HepG2 (cell line): ENCODE measurements around the gene FLOT2. TPM values are rescaled to one million over a fixed set of nuclear protein-coding genes. Genes with fewer than 3 reads are reported as not detected.
A peak's percentile ranks its signal among the peaks of the same experiment; 100 is the strongest.

Source experiments
- ATAC-seq: fragments of 200-7000 bp; cut with Tn5 transposase; 3 replicates; pipeline ENCODE4 v1.9.1; 2020; ENCODE audit warnings: mild to moderate bottlenecking, moderate library complexity
- BruUV-seq: library from RNA; stranded (reverse); fragments of 400-500 nt; replicated peaks from 2 replicates; lab custom pipeline; 2021; lab: Mats Ljungman, UMichigan
- CTCF ChIA-PET: fragments of 300-600 bp; formaldehyde crosslinking; extraction: SDS; loops from one replicate; lab custom pipeline; 2021; ENCODE audit warnings: low total read pairs, inconsistent platforms, low intra/inter-chr PET ratio; lab: Yijun Ruan, JAX
- POLR2A ChIA-PET: fragments of 350-600 bp; sonication (Branson Sonifier 250); formaldehyde crosslinking; loops from one replicate; lab custom pipeline; 2020; ENCODE audit warnings: antibody characterized with exemption, inconsistent platforms; lab: Yijun Ruan, JAX
- DNase-seq: peaks from one replicate; pipeline ENCODE4 v3.0.0-alpha.2; 2015; ENCODE audit warnings: low spot score
- FAIRE-seq: peaks from 3 replicates; lab custom pipeline; 2011; peaks lifted over from hg19 to GRCh38; lab: Jason Lieb, UNC
- H2AFZ ChIP-seq: one replicate; pipeline ENCODE4 v1.6.1; 2011; ENCODE audit warnings: low read length, inconsistent platforms
- H3K27ac ChIP-seq: fragments of 300-600 bp; 3 replicates; pipeline ENCODE4 v1.8.0; 2011; ENCODE audit warnings: mixed run types, mild to moderate bottlenecking, mixed read lengths, low read length, inconsistent platforms; ENCODE audit not compliant: insufficient read depth; ENCODE audit errors: extremely low read length
- H3K27me3 ChIP-seq, 2 experiments: fragments of 200-600 bp in 1 of 2; 2 replicates in 1 of 2; 3 replicates in 1 of 2; pipeline versions ENCODE4 v1.6.0 to v1.8.0; 2011; ENCODE audit warnings: low read length in 2 of 2, mild to moderate bottlenecking in 2 of 2, moderate library complexity in 2 of 2, inconsistent platforms in 1 of 2; ENCODE audit not compliant: insufficient read depth in 2 of 2, control insufficient read depth in 1 of 2
- H3K36me3 ChIP-seq, 2 experiments: fragments of 200-600 bp in 1 of 2; replicated peaks in 1 of 2; 2 replicates in 1 of 2; 3 replicates in 1 of 2; pipeline versions ENCODE4 v1.5.1 to v1.8.0; 2011; ENCODE audit warnings: low read length in 2 of 2, inconsistent platforms in 1 of 2; ENCODE audit not compliant: insufficient read depth in 2 of 2, control insufficient read depth in 1 of 2
- H3K4me1 ChIP-seq: 2 replicates; pipeline ENCODE4 v1.5.1; 2012; ENCODE audit warnings: low read length, inconsistent platforms; ENCODE audit not compliant: insufficient read depth
- H3K4me2 ChIP-seq: 2 replicates; pipeline ENCODE4 v1.6.0; 2011; ENCODE audit warnings: low read depth, low read length, inconsistent platforms
- H3K4me3 ChIP-seq, 3 experiments: fragments of 200-600 bp in 1 of 3; sonication (generic), shearing (Covaris generic) in 1 of 3; replicated peaks in 1 of 3; 2 replicates each; pipeline ENCODE4 v1.5.1; 2011 to 2016; ENCODE audit warnings: low read length in 3 of 3, inconsistent platforms in 2 of 3, low read depth in 2 of 3, mild to moderate bottlenecking in 2 of 3, control low read depth in 1 of 3, mixed read lengths in 1 of 3; ENCODE audit not compliant: insufficient read depth in 1 of 3
- H3K79me2 ChIP-seq: one replicate; pipeline ENCODE4 v1.6.1; 2011; ENCODE audit warnings: low read length, inconsistent platforms; ENCODE audit not compliant: insufficient read depth
- H3K9ac ChIP-seq: 2 replicates; pipeline ENCODE4 v1.6.0; 2011; ENCODE audit warnings: mild to moderate bottlenecking, low read depth, low read length, inconsistent platforms; ENCODE audit not compliant: insufficient read depth
- H3K9me3 ChIP-seq: 2 replicates; pipeline ENCODE4 v1.5.1; 2012; ENCODE audit warnings: mild to moderate bottlenecking, low read length
- H4K20me1 ChIP-seq: 2 replicates; pipeline ENCODE4 v1.6.0; 2011; ENCODE audit warnings: inconsistent platforms, mild to moderate bottlenecking, low read length, moderate library complexity; ENCODE audit not compliant: insufficient read depth
- HMGXB4 ChIP-seq, 2 experiments: sonication (generic) in 1 of 2; formaldehyde crosslinking in 1 of 2; IDR thresholded peaks; 2 replicates each; pipeline versions ENCODE4 v1.4.0 to v1.6.1; 2018 to 2020; ENCODE audit warnings: missing genetic modification reagents in 2 of 2, borderline replicate concordance in 1 of 2, low read depth in 1 of 2, mild to moderate bottlenecking in 1 of 2, missing biosample characterization in 1 of 2
- KLF9 ChIP-seq: IDR thresholded peaks from 2 replicates; pipeline ENCODE4 v1.6.1; 2016; ENCODE audit warnings: low read depth
- NCOA1 ChIP-seq: sonication (generic); formaldehyde crosslinking; IDR thresholded peaks from 2 replicates; pipeline ENCODE4 v1.9.0; 2021; ENCODE audit warnings: missing genetic modification reagents
- PRDM10 ChIP-seq: sonication (generic); formaldehyde crosslinking; IDR thresholded peaks from 2 replicates; pipeline ENCODE4 v1.4.0; 2020; ENCODE audit warnings: low read depth, missing genetic modification reagents
- SETDB1 ChIP-seq: sonication (generic); formaldehyde crosslinking; IDR thresholded peaks from 2 replicates; pipeline ENCODE4 v1.5.1; 2020; ENCODE audit warnings: missing genetic modification reagents, mild to moderate bottlenecking, borderline replicate concordance
- SNAPC2 ChIP-seq: sonication (generic); formaldehyde crosslinking; IDR thresholded peaks from 2 replicates; pipeline ENCODE4 v1.8.1; 2022; ENCODE audit warnings: mild to moderate bottlenecking, missing genetic modification reagents
- SNRNP70 ChIP-seq: fragments of 200-400 bp; formaldehyde crosslinking; IDR thresholded peaks from 2 replicates; pipeline ENCODE4 v1.6.1; 2017; ENCODE audit warnings: mild to moderate bottlenecking, low read depth, low read length, moderate library complexity
- ZBTB33 ChIP-seq: sonication (generic); formaldehyde crosslinking; IDR thresholded peaks from 2 replicates; pipeline ENCODE4 v1.4.0; 2020; ENCODE audit warnings: missing genetic modification reagents
- ZNF792 ChIP-seq: IDR thresholded peaks from 2 replicates; pipeline ENCODE4 v1.6.1; 2016
- WGBS: methylation state at CpG from one replicate; pipeline ENCODE4 v1.1.6; 2017; ENCODE audit warnings: low lambda C conversion rate; 5-methylcytosine and 5-hydroxymethylcytosine counted together
- in situ Hi-C: cut with HindIII; loops from 2 replicates; pipeline ENCODE4 v1.10.0; 2017; ENCODE audit warnings: low pct_unique_long_range_greater_than_20kb; ENCODE audit not compliant: extremely low pct_ligation_motif_present
- intact Hi-C: fragments of 100-400 bp; cut with micrococcal nuclease; formaldehyde crosslinking; loops from one replicate; pipeline ENCODE4 v1.10.0; 2022; ENCODE audit not compliant: unreplicated experiment
- polyA plus RNA-seq, 8 experiments: library from polyadenylated mRNA; depleted of rRNA in 3 of 8; stranded (reverse) in 7 of 8; unstranded in 1 of 8; fragments of >200 nt; fragmentation: Illumina TruSeq in 4 of 8; extraction: Trizol in 4 of 8; gene quantifications; 2 replicates each; pipeline versions ENCODE4 v1.2.1 to v1.2.3, GENCODE V29; 2011 to 2016; ENCODE audit warnings: low read depth in 4 of 8, missing spikeins in 1 of 8, mixed read lengths in 1 of 8; ENCODE audit not compliant: insufficient read depth in 1 of 8
- total RNA-seq, 5 experiments: library from RNA; depleted of rRNA; stranded (reverse); fragments of >200 nt; fragmentation: Illumina TruSeq; extraction: Trizol; gene quantifications; 2 replicates each; pipeline ENCODE4 v1.2.3, GENCODE V29; 2016; ENCODE audit warnings: low read depth in 1 of 5

FLOT2 gene
- total and polyA plus RNA-seq, 2 of the 13 experiments (the other 11 are each of a cell fraction or from before 2014, with no cell fraction given) = 54.3 to 54.5 TPM

- H2AFZ ChIP-seq = no peak overlapping the region
- BruUV-seq = no TSS peak
- no peak overlapping the region for H3K27ac ChIP-seq
- H3K4me2 ChIP-seq = no peak overlapping the region
- no peak for FAIRE-seq
- H3K9me3 ChIP-seq = no peaks in the 10 kb centered on the region
- H3K79me2 ChIP-seq = no peaks in the 10 kb centered on the region
- no peak overlapping the region for H3K9ac ChIP-seq
- POLR2A ChIA-PET = no interaction called here
- intact Hi-C loops (no loop called here), in situ Hi-C loops (loop anchor here (5.0 kb wide), 1 partner anchor 37 kb away; no protein-coding TSS in a partner anchor)
- H3K27me3 ChIP-seq = no peaks in the 10 kb centered on the region
- H3K4me3 ChIP-seq = no peak overlapping the region
- peaks cover 4% of the 10 kb centered on the region; the same call in 1 of the 2 replicates for H4K20me1 ChIP-seq
- no peak for DNase-seq
- 100% methylated on average over 1 of the region's 1 CpG for WGBS
- peaks cover 32 to 85% of the 10 kb centered on the region in 2 experiments for H3K36me3 ChIP-seq
- no peak for ATAC-seq
- peaks cover 61% of the 10 kb centered on the region for H3K4me1 ChIP-seq
- CTCF ChIA-PET = no interaction called here
- TF ChIP-seq SETDB1 (no peak), PRDM10 (CRISPR knock-in tag) (peak; percentile 47; the same call in 1 of the 2 replicates)
Measured at GRCh38 chr17:28910534-28910933, 13.0 kb upstream of the FLOT2 start.

GRCh38 chr17:28908640-28909167 is 11.2 kb upstream of the FLOT2 start:
- peak overlapping the region; percentile 50 for H3K4me2 ChIP-seq
- peaks cover 63% of the 10 kb centered on the region for H3K4me1 ChIP-seq
- in situ Hi-C loops = no loop called here
- H3K27ac ChIP-seq = peak overlapping the region; percentile 70
- H3K4me3 ChIP-seq = no peak overlapping the region; a peak in 1 of 6 replicates
- peak overlapping the region; percentile 44 for H3K9ac ChIP-seq
- H4K20me1 ChIP-seq = peaks cover 4% of the 10 kb centered on the region; the same call in 1 of the 2 replicates
- H3K79me2 ChIP-seq = no peaks in the 10 kb centered on the region
- peak; percentile 97 for FAIRE-seq
- peaks cover 28 to 70% of the 10 kb centered on the region in 2 experiments for H3K36me3 ChIP-seq
- CTCF ChIA-PET = no interaction called here
- no peaks in the 10 kb centered on the region for H3K27me3 ChIP-seq
- no peak overlapping the region for H2AFZ ChIP-seq
- DNase-seq = peak; percentile 86
- WGBS = 8% methylated on average over 5 of the region's 6 CpGs
- POLR2A ChIA-PET = interaction anchor here (1.0 to 2.5 kb wide), 11 partner anchors 12 to 272 kb away, joined by 3 to 16 read pairs (median 4); partner anchors contain the start of genes FLOT2, MYO18A, PHF12 and PIPOX
- ATAC-seq = peak; percentile 80
- intact Hi-C loops = loop anchor here (2.0 kb wide), 1 partner anchor 66 kb away; the partner anchor contains the start of gene FAM222B
- no peaks in the 10 kb centered on the region for H3K9me3 ChIP-seq
- TSS peak; percentile 10 for BruUV-seq
- TF ChIP-seq SNRNP70 (no peak), HMGXB4 (CRISPR knock-in tag; IDR thresholded peaks at IDR 0.05; ENCODE audit: borderline replicate concordance in 1 of 2, low read depth in 1 of 2) (no peak; a peak in 1 of 4 replicates), KLF9 (no peak), ZBTB33 (CRISPR knock-in tag) (peak; percentile 13; the same call in 1 of the 2 replicates), NCOA1 (CRISPR knock-in tag) (no peak), ZNF792 (no peak), SNAPC2 (CRISPR knock-in tag) (no peak)
